K562 (cell line): ENCODE results near the gene SCO1.

Source experiments
- EZH2 ChIP-seq: IDR thresholded peaks from 2 replicates; pipeline ENCODE4 v1.6.1; 2012; ENCODE audit warnings: low read depth, mild to moderate bottlenecking, inconsistent platforms, low read length, borderline replicate concordance
- ILF3 ChIP-seq: fragments of 450-650 bp; IDR thresholded peaks from 2 replicates; pipeline ENCODE4 v1.6.1; 2018; ENCODE audit warnings: antibody characterized with exemption, mild to moderate bottlenecking, moderate library complexity, borderline replicate concordance
- JUN ChIP-seq, 2 experiments: sonication (generic) in 1 of 2; formaldehyde crosslinking in 1 of 2; IDR thresholded peaks; 2 replicates each; pipeline versions ENCODE4 v1.6.1 to v1.8.0; 2012 to 2022; ENCODE audit warnings: borderline replicate concordance in 2 of 2, mild to moderate bottlenecking in 2 of 2, improper control_type of control experiment in 1 of 2, low read depth in 1 of 2, low read length in 1 of 2, missing genetic modification reagents in 1 of 2
- NFE2L1 ChIP-seq: fragments of 450-650 bp; IDR thresholded peaks from 2 replicates; pipeline ENCODE4 v1.6.1; 2016; ENCODE audit warnings: missing genetic modification characterization, low read depth, mild to moderate bottlenecking, missing compliant biosample characterization, moderate library complexity, borderline replicate concordance
- NFRKB ChIP-seq: fragments of 450-650 bp; IDR thresholded peaks from 2 replicates; pipeline ENCODE4 v1.6.1; 2016; ENCODE audit warnings: low read depth
- POLR2A ChIP-seq: fragments of 450-650 bp; conservative IDR thresholded peaks from 2 replicates; pipeline ENCODE4 v1.6.1; 2016
- SAP30 ChIP-seq: fragments of 200-600 bp; sonication (generic); IDR thresholded peaks from 2 replicates; pipeline ENCODE4 v1.6.1; 2012; ENCODE audit warnings: borderline replicate concordance, low read depth, mild to moderate bottlenecking, moderate library complexity, low read length, control low read depth, inconsistent platforms; ENCODE audit not compliant: insufficient read depth, poor library complexity, severe bottlenecking
- SP1 ChIP-seq: sonication (generic); formaldehyde crosslinking; IDR thresholded peaks from 2 replicates; pipeline ENCODE4 v1.8.1; 2022; ENCODE audit warnings: mild to moderate bottlenecking, missing genetic modification reagents
- TEAD1 ChIP-seq, 2 experiments: fragments of 450-650 bp in 1 of 2; sonication (generic) in 1 of 2; formaldehyde crosslinking; IDR thresholded peaks; 2 replicates each; pipeline versions ENCODE4 v1.4.0 to v1.8.0; 2020 to 2022; ENCODE audit warnings: mild to moderate bottlenecking in 2 of 2, missing genetic modification reagents in 1 of 2

DNA sequence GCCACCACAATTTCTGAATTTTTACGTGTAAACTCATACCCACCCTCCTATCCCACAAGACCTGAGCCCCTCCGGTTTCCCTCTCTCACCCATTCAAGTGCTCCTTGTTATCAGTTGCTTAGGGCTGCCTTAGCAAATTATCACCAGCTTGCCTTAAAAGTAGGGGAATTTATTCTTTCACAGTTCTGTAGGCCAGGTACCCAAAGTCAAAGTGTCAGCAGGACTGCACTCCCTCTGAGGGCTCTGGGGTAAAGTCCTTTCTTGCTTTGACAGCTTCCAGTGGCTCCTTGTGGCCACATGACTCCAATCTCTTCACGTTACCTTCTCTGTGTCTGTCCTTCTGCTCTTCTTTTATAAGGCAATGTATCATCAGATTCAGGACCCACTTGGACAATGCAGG is 40.4 kb upstream of the SCO1 start:
- TF ChIP-seq JUN (IDR thresholded peaks at IDR 0.05; ENCODE audit: borderline replicate concordance, low read depth, low read length) (no peak), JUN (CRISPR knock-in tag; IDR thresholded peaks at IDR 0.05; ENCODE audit: borderline replicate concordance) (no peak), TEAD1 (CRISPR knock-in tag; IDR thresholded peaks at IDR 0.05) (no peak), NFRKB (no peak), SAP30 (no peak), SP1 (CRISPR knock-in tag) (no peak), EZH2 (no peak), ILF3 (no peak), POLR2A (no peak), NFE2L1 (no peak)
